ENCODE data around the gene TMEM141.

GRCh38 chr9:136794281-136794999, 3.3 kb downstream of the TMEM141 start:
- TF ChIP-seq MAX (IDR thresholded peaks at IDR 0.05; ENCODE audit: low read depth, low read length) (no peak), CTCF (IDR thresholded peaks at IDR 0.05; ENCODE audit: low read depth, low read length) (no peak), POLR2A (IDR thresholded peaks at IDR 0.05; ENCODE audit: extremely low read depth, insufficient read length) (no peak)

Measured in NB4 (cell line).